Skin of body (tissue), 2 donors: ENCODE results near the gene FIS1. TPM values are rescaled to one million over a fixed set of nuclear protein-coding genes. Genes with fewer than 3 reads are reported as not detected.

Experiments used
- DNase-seq: peaks from one replicate; lab custom pipeline; 2025; lab: John Stamatoyannopoulos, UW
- total RNA-seq: library from RNA; depleted of rRNA; stranded (reverse); fragments of >200 nt; gene quantifications from one replicate; pipeline ENCODE4 v1.2.3, GENCODE V29; 2014

Gene FIS1
- total RNA-seq, 1 donor from 2014 or later, result 92.0 TPM

DNA sequence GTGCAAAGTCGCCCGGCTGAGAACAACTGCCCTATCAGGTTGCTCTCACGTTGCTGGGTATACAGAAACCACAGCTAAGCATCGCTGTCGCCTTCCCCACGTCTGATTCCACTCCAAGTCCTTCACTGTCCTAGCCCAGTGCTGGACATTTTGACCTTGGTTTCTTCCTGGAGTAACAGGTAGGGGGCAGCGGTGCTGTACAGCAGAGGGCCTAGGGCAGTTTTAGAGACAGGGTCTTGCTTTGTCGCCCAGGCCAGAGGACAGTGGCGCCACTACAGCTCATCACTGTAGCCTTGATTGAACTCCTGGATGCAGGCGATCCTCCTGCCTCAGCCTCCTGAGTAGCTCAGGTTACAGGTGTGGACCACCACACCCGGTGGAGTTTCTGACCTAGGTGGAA, 9.8 kb downstream of the FIS1 start:
- no peak for DNase-seq

DNA sequence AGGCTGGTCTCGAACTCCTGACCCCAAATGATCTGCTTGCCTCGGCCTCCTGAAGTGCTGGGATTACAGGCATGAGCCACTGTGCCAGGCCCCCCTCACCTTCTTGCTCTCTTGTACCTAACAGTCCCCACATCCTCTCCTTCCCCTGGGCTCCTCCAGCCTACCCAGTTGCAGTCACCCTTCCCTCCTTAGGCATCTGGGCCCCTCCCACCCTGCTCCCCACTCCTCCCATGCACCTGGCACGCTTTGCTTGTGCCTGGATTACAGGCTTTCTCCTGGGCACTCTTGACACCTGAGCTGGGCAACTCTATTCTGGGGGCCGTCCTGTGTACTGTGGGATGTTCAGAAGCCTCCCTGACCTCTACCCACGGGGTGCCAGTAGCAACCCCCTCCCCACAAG, 10.2 kb downstream of the FIS1 start:
- DNase-seq, result no peak

DNA sequence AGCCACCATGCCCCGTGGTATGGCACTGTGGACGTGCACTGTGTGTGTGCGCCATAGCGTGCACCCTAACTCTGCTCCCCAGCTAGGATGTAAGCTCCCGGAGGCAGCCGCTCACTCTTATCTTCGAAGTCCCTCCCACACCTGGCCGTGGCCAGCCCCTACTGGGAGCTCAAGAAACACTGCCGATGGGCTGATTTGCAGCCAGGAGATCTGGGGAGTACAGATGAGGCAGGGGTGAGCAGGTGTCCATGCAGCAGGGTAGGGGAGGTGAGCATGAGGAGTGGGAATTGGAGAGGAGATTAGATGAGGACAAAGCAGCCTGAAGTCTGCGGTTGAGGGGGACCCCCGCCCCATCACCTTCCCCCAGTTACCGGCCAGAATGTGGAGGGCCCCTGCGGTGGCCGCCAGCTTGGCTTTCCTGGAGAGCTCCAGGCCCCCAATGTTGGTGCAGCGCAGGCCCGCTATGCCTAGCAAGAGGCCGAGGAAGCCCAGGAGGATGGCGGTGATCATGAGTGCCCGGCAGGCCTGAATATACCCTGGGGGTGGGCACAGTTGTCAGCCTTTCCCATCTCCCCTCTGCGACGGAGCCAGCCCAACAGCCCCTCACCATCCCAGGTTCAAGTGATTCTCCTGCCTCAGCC, 10.9 kb downstream of the FIS1 start:
- no peak for DNase-seq

DNA sequence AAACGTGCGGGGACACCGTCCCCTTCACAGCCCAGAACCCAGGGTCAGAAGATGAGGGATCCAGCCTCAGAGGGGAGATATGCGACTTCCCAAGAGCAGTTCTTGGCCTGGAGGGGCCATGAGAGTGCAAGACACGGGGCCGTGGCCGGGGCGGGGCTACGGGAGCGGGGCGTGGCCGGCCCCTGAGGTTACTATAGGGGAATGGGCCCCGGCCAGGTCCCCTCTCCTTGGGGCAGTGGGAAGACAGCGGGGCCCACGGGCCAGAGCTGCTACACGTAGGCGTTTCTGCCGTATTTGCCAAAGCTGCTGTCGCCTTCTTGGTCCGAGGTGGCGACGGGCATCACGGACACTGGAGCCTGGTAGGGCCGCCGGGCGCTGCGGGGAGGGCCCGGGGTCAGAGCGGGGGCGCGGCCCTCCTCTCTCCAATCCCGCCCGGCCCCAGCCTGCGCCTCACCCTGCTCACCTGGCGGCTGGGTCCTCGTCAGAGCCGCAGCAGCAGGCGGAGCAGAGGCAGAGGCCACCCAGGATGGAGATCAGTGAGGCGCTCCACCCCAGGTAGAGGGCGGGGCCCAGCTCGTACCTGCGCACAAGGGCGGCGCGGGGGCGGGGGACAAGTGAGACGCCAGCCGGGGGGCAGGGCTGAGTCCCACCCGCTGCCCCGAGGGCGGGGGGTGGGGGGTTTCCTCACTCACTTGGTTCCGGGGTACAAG, 12.6 kb downstream of the FIS1 start:
- DNase-seq, result no peak

DNA sequence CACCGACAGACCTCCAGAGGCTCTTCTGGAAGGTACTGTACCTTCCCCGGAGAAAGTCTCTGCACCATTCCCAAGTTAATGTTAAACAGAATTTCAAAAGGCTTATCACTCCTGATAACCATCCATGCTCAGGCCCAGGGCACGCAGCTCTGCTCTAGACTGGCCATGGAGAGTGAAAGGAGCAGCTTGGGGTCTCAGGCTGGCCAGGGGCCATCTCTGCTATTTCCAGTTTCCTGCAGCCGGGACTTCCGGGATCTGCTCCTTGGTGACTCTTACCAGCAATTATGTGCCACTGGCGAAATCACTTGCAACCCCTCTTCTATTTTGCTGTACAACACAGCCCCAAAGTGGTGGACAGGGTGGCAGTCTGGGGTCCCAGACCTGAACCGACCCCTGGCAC, 13.2 kb downstream of the FIS1 start:
- DNase-seq, result no peak

DNA sequence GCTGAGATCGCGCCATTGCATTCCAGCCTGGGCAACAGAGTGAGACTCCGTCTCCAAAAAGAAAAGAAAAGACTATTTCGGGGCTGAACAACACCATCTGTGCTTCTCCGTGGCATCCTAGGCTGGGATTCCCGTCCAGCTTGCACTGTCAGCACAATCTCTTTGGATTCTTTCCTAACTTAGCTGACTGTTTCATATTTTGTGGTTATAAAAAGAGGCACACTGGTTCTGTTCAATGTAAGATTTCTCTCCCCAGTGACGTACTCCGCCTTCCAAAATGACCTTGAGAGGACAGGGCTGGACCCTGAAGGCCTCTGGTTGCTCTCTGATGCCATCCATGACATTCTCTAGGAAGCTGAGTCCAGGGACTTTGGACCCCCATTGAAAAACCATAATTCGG, 18.2 kb downstream of the FIS1 start:
- peak; percentile 57 for DNase-seq

DNA sequence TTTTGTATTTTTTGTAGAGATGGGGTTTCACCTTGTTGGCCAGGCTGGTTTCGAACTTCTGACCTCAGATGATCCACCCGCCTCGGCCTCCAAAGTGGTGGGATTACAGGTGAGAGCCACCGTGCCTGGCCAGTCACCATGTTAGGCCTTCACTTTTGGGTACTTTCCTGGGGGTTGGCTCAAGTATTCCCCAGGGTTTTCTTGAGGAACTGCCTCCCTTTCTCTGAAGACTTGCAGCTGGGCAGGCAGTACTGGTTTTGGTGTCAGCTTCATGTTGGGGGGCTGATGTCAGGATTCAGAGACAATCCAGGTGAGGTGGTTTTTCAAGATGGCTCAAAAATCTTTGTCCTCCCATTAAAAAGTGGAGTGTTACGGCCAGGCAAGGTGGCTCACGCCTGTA, 19.2 kb downstream of the FIS1 start:
- no peak for DNase-seq

DNA sequence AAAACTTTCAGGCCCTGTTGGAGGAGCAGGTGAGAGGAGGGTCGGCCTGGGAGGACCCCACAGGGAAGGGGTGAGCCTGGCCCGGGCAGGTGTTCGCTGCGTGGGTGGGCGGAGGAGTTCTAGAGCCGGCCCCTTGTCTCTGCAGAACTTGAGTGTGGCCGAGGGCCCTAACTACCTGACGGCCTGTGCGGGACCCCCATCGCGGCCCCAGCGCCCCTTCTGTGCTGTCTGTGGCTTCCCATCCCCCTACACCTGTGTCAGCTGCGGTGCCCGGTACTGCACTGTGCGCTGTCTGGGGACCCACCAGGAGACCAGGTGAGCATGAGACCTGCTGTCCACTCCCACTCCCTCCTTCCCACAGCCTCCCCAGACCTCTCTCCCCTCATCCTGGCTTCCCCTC, 21.4 kb downstream of the FIS1 start:
- DNase-seq, result no peak

DNA sequence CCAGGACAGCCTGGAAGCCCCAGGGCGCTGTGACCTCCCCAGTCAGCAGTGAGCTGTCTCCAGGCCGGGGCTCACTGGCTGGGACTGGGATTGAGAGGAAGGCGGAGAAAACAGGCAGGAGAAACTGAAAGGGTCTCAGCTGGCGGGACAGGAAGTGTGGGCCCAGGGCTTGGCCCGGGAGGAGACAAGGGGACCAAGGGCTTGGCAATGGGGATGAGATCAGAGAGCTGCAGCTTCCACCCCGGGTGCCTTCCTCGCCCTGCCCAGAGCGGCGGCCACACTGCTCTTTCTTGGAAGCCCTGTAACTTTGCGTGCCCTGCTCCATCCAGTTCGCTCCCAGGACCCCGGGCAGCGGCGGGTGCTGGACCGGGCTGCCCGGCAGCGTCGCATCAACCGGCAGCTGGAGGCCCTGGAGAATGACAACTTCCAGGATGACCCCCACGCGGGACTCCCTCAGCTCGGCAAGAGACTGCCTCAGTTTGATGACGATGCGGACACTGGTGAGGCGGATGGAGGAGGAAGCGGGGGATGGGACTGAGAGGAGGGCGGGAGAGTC, 22.5 kb downstream of the FIS1 start:
- no peak for DNase-seq

DNA sequence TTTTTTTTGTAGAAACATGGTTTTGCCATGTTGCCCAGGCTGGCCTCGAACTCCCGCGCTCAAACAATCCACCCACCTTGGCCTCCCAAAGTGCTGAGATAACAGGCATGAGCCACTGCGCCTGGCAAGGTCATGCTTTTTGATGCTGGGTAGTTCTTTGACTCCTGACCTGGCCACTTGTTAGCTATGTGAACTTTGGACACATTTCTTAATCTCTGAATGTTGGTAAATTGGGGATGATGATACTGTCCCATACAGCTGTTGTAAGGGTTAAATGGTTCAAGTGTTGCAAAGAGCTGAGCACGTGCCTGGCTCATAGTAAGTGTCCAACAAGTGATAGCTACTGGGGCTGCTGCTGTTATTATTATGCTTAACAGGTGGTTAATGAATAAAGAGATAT, 24.6 kb downstream of the FIS1 start:
- no peak for DNase-seq

DNA sequence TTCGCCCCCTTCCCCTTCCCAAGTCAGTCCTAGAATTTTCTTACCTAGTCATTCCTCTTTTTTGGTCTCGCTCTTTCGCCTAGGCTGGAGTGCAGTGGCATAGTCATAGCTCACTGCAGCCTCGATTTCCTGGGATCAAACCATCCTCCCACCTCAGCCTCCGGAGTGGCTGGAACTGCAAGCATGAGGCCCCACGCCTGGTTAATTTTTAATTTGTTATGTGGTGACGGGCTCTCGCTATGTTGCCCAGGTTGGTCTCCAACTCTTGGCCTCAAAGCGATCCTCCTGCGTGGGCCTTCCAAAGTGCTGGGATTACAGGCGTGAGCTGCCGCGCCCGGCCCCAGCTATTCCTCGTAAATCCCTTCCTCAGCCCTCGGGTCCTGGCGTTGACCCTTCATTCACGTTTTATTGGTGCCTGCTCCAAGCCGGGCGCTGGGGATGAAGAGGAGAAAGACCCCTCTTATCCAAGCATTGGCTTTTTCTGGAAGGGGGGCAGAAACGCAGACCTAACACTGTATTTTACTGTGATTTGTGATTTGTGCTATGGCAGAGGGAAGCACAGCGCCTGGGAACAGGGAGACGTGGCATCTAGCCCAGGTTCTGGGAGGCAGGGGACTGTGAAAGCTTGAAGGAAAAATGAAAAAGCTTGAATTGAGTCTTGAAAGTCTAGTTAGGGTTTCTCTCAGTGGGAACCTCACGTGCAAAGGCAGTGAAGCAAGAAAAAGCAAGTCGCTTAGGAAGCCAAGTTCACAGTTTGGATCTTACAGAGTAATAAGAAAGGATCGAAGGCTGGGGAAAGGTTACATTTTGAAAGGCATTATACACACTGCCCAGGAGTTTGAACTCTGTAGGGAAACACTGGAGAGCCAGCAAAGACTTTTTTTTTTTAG, 26.4 kb downstream of the FIS1 start:
- no peak for DNase-seq

DNA sequence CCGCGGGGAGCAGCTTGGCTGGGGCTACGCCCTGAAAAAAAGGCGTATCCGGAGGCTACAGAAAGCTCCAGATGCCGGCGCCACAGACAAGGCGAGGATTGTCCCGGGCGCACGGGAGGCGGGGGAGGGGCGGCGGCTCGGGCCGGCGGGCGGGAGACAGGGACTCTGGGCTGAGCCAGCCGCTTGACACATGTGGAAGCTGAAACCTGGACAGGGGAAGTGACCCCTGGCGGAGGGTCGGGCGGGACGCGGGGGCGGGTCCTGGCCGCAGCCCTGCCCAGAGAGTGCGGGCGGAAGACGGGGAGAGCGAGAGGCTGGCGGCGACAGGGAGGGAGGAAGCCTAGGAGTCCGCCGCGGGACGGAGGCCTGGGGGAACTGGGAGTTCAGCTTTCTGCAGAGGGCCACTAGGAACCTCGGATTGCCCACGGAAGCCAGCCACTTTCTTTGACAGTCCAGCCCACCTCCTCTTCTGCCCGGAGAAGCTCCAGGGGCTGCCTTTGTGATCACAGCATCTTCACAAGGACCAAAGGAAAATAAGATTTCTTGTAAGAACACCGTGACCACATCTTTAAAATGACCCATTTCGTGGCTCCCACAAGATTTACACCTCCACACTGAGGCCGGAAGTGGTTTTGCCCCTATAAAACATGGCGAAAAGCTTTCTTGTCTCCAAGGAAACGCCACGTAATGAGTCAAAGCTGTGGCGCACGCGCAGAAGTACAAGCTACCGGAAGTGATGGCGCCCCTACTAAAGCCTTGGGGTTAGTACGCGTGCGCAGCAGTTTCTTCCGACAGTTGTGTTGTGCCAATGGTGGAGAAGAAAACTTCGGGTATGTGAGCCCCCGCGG, 27.3 kb downstream of the FIS1 start, which contains the start of the genes PLOD3 and ZNHIT1:
Gene PLOD3 (minus strand): TSS at position 194 of the 848 bp plus-strand sequence. CDS start 307 bp downstream, outside the sequence.
Gene ZNHIT1 (plus strand): TSS at position 778 of the 848 bp plus-strand sequence. CDS start 31 bp downstream, at position 809.
- DNase-seq, result peak; percentile 99

DNA sequence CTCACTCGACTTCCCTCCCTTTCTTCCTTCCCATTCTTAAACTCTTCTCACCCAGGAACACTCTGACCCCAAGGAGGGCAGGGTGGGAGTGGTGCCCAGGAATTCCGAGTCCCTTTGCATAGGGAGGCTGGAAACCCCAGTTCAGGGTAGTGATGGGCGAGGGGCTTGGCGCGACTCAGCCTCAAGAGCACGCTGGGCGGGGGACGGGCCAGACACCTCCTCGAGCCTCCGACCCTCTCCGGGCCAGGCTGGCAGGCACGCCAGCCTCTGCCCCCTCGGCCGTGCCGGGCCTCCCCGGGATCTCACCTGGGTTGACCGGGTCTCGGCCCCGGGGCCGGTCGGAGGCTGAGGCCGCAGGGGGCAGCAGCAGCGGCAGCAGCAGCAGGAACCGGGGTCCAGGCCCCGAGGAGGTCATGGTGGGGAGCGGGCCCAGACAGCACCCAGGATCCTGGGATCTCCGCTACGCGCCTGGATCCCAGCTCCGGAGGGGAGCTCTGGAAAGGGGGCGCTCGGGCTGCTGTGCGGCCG, 28.0 kb downstream of the FIS1 start:
- DNase-seq, result no peak

DNA sequence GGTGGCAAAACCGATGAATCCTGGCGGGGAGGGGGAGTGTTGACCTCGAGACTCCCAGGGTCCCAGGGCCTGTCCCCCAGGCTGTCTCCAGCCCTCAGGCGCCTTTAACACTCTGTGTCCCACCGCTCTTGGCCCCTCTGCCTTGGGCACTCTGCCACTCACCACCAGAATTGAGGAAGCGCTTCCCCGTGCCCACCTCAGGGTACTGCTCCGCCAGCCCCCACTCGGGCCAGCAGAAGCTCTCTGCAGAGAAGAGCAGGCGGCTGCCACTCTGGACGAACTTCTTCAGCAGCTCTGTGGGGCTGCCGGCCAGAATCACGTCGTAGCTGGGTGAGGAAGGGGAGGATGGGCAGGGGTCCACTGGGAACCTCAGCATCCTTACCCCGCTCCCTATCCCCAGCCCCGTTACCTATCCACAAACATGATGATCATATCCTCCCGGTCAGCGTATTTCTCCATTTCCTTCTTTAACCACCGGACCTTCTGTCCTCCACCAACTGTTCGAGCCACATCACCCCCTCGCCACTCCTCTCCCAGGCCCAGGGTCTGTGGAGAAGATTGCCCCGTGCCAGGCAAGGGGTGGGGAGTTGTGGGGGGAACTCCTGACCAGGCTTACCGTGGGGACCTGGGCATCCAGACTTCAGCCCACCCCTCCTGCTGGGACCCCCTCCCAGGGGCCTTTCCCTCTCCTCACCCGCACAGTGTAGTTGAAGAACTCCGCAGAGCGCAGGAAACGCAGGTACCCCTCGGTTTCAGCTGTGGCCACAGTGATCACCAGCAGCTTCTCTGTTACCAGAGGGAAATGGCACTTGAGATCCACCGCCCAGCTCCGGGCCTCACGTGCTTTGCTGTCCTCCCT, 28.7 kb downstream of the FIS1 start:
- DNase-seq, result no peak

DNA sequence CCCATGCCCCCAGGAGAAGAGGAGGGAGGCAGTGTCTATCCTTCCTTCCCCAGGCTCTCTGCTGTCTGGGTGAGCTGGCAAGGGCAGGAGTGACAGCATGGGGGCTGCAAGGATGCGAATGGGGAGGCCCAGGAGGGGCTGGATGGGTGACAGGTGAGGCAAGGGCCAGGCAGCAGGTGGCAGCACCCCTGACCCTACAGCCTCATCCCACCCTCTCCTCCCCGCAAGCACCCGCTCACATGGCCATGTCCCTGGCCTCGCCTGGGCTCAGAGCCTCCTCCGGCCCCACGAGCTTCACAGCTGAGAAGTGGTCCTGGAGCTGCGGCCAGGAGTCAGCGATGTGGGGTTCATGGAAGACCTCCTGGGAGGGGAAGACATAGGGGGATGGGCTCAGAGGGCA, 32.9 kb downstream of the FIS1 start:
- no peak for DNase-seq

DNA sequence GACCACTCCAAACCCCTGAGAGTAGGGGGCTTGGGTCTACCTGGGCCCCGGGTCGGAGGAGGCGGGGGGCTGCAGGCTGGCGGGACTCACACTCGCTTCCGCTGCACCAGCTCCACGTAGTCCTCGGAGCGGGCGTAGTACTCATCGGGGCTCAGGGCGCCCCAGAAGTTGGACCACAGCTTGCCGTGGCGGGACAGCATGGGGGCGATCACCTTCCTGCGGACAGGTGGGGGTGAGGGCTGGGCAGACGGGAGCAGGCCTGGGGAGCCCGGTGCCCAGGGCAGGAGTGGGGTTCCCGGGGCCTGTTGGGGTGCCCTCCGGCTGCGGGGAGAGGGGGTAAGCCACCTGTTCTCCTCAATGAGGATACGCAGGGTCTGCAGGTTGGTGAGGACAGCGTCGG, 33.4 kb downstream of the FIS1 start:
- no peak for DNase-seq

DNA sequence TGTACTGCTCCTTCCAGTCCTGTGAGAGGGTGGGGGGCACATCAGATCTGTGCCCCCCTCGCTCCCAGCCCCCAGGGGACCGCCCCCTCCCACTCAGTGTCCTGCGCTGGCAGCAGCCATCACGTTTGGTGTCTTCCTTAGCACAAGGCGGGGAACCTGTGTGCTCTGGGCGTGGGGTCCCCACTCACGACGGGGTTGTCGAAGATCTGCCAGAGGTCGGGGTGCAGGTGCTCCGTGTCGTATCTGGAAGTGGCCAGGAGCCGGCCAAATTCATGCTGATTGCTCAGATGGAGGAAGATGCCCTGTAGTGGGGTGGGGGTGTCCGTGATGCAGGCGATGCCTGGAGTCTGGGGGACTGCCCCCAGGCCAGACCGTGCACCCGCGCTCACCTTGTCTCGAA, 34.7 kb downstream of the FIS1 start:
- no peak for DNase-seq

DNA sequence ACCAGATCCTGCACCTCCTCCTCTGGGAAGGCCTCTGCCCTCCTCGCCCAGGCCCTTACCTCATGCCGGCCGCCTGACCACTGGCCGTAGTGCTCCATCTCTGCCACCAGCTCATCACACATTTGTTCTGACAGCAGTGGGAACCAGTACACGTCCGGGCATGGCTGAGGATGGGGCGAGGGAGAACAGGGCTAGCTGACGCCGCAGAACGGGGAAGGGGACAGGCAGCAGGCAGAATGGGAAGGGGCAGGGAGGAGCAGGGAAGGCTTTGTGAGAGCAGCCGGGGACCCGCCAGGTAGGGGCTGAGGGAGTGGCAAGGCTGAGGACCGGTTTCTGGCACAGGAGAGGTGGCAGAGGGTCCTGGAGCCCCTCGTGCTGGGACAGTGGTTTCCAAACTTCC, 36.1 kb downstream of the FIS1 start:
- no peak for DNase-seq

DNA sequence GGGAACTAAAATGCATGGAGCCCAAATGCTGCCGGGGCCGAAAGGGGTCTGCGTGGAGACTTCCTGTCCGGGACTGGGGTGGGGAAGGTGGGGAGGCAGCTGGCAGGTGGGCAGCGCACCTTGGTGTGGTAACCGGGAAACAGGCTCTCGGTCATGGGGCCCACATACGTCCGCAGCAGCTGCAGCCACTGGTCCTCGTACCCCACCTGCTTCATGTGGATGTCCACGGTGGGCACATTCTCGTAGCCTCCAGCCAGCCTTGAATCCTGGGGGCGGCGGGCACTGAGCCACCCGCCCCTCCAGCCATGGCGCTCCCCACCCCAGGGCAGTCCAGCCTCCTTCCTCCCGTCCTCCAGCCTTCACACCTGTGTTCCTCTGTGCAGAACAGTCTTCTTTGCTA, 37.4 kb downstream of the FIS1 start:
- DNase-seq, result no peak

DNA sequence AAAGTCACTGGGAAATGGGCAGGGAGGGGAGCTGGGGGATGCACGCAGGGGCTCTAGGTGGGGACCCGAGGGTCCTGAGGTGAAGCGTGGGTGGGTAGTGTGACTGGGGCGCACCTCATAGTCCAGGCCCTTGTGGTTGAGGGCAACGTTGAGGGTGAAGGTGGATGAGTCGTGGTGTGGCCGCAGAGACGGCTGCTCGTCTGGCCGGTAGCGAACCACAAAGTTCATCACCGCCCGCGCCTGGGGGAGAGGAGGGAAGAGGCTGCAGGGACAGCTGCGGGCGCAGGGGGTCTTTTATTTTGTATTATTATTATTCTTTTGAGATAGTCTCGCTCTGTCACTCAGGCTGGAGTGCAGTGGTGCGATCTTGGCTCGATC, 38.2 kb downstream of the FIS1 start:
- DNase-seq, result no peak
